IMR-90 (cell line): ENCODE measurements around the gene PLEKHF1. TPM values are rescaled to one million over a fixed set of nuclear protein-coding genes. Genes with fewer than 3 reads are reported as not detected.
A peak's percentile ranks its signal among the peaks of the same experiment; 100 is the strongest.

Experiments used
- ATAC-seq: fragments of 200-7000 bp; cut with Tn5 transposase; 2 replicates; pipeline ENCODE4 v1.9.1; 2020; ENCODE audit warnings: low read depth, mild to moderate bottlenecking, moderate library complexity
- BruUV-seq: library from RNA; stranded (reverse); fragments of 400-500 nt; replicated peaks from 2 replicates; lab custom pipeline; 2021; lab: Mats Ljungman, UMichigan
- CTCF ChIA-PET: fragments of 300-600 bp; formaldehyde crosslinking; extraction: SDS; loops from one replicate; lab custom pipeline; 2021; ENCODE audit warnings: antibody characterized with exemption; lab: Yijun Ruan, JAX
- POLR2A ChIA-PET: fragments of 300-600 bp; sonication (Branson Sonifier 250); formaldehyde crosslinking; loops from one replicate; lab custom pipeline; 2022; ENCODE audit warnings: antibody characterized with exemption; ENCODE audit not compliant: unreplicated experiment; lab: Charles Lee
- DNase-seq: peaks from one replicate; pipeline ENCODE4 v3.0.0; 2013
- H2AFZ ChIP-seq: replicated peaks from 2 replicates; pipeline ENCODE3; 2013; ENCODE audit warnings: low read length, mild to moderate bottlenecking; ENCODE audit not compliant: poor library complexity
- H2AK5ac ChIP-seq: 2 replicates; pipeline ENCODE4 v1.6.1; 2013; ENCODE audit warnings: low read depth, low read length, inconsistent platforms
- H2AK9ac ChIP-seq: replicated peaks from 2 replicates; pipeline ENCODE3; 2013; ENCODE audit warnings: mild to moderate bottlenecking, low read depth, low read length, moderate library complexity; ENCODE audit not compliant: poor library complexity
- H2BK120ac ChIP-seq: 2 replicates; pipeline ENCODE4 v1.6.1; 2013; ENCODE audit warnings: low read depth, low read length, inconsistent platforms
- H2BK15ac ChIP-seq: 3 replicates; pipeline ENCODE4 v1.6.1; 2013; ENCODE audit warnings: low read depth, low read length, inconsistent platforms
- H2BK20ac ChIP-seq: 2 replicates; pipeline ENCODE4 v1.6.1; 2013; ENCODE audit warnings: low read depth, mild to moderate bottlenecking, inconsistent platforms, low read length, moderate library complexity
- H2BK5ac ChIP-seq: 2 replicates; pipeline ENCODE4 v1.6.1; 2013; ENCODE audit warnings: mild to moderate bottlenecking, low read depth, low read length, inconsistent platforms; ENCODE audit not compliant: poor library complexity, severe bottlenecking
- H3K14ac ChIP-seq: replicated peaks from 2 replicates; pipeline ENCODE4 v1.6.1; 2013; ENCODE audit warnings: low read depth, low read length, inconsistent platforms
- H3K18ac ChIP-seq: 2 replicates; pipeline ENCODE4 v1.6.1; 2013; ENCODE audit warnings: low read depth, low read length, control low read depth
- H3K23ac ChIP-seq: 2 replicates; pipeline ENCODE4 v1.6.1; 2013; ENCODE audit warnings: low read depth, low read length, inconsistent platforms
- H3K27ac ChIP-seq: 2 replicates; pipeline ENCODE4 v1.5.1; 2013; ENCODE audit warnings: mild to moderate bottlenecking, control low read depth, low read length; ENCODE audit not compliant: insufficient read depth
- H3K27me3 ChIP-seq: 2 replicates; pipeline ENCODE4 v1.6.1; 2013; ENCODE audit warnings: low read length; ENCODE audit not compliant: control insufficient read depth, insufficient read depth
- H3K36me3 ChIP-seq: 2 replicates; pipeline ENCODE4 v1.6.1; 2013; ENCODE audit warnings: low read length, mixed read lengths; ENCODE audit not compliant: control insufficient read depth, insufficient read depth
- H3K4ac ChIP-seq: 2 replicates; pipeline ENCODE4 v1.6.1; 2013; ENCODE audit warnings: low read depth, low read length, inconsistent platforms
- H3K4me1 ChIP-seq: 2 replicates; pipeline ENCODE4 v1.6.1; 2013; ENCODE audit warnings: low read length, mixed read lengths; ENCODE audit not compliant: control insufficient read depth, insufficient read depth
- H3K4me2 ChIP-seq: 2 replicates; pipeline ENCODE4 v1.6.1; 2013; ENCODE audit warnings: low read depth, mild to moderate bottlenecking, control low read depth, low read length, moderate library complexity
- H3K4me3 ChIP-seq: 2 replicates; pipeline ENCODE4 v1.5.1; 2013; ENCODE audit warnings: low read depth, mild to moderate bottlenecking, control low read depth, low read length, moderate library complexity; ENCODE audit not compliant: insufficient read depth
- H3K56ac ChIP-seq: 2 replicates; pipeline ENCODE4 v1.6.1; 2013; ENCODE audit warnings: low read length, inconsistent platforms; ENCODE audit not compliant: insufficient read depth; ENCODE audit errors: extremely low read depth
- H3K79me1 ChIP-seq, 2 experiments: 2 replicates each; pipeline ENCODE4 v1.6.1; 2013; ENCODE audit warnings: low read length in 2 of 2, inconsistent platforms in 1 of 2, low read depth in 1 of 2
- H3K9ac ChIP-seq: 2 replicates; pipeline ENCODE4 v1.6.1; 2013; ENCODE audit warnings: low read depth, low read length, control low read depth
- H3K9me1 ChIP-seq: 2 replicates; pipeline ENCODE4 v1.6.1; 2013; ENCODE audit warnings: low read length, inconsistent platforms; ENCODE audit not compliant: insufficient read depth
- H3K9me3 ChIP-seq: 2 replicates; pipeline ENCODE4 v1.6.1; 2013; ENCODE audit warnings: low read length; ENCODE audit not compliant: control insufficient read depth, insufficient read depth
- H4K20me1 ChIP-seq: 2 replicates; pipeline ENCODE4 v1.6.1; 2013; ENCODE audit warnings: low read length, inconsistent platforms; ENCODE audit not compliant: insufficient read depth
- H4K5ac ChIP-seq: 2 replicates; pipeline ENCODE4 v1.6.1; 2013; ENCODE audit warnings: mild to moderate bottlenecking, low read depth, low read length, control low read depth
- H4K8ac ChIP-seq, 2 experiments: 2 replicates each; pipeline ENCODE4 v1.6.1; 2013; ENCODE audit warnings: low read depth in 2 of 2, low read length in 2 of 2, control low read depth in 1 of 2, inconsistent platforms in 1 of 2
- H4K91ac ChIP-seq: 2 replicates; pipeline ENCODE4 v1.6.1; 2013; ENCODE audit warnings: low read depth, low read length, inconsistent platforms; ENCODE audit not compliant: insufficient read depth
- BHLHE40 ChIP-seq: fragments of 150-350 bp; IDR thresholded peaks from 2 replicates; pipeline ENCODE4 v1.6.1; 2016; ENCODE audit warnings: mild to moderate bottlenecking, low read depth, low read length
- CEBPB ChIP-seq: IDR thresholded peaks from 2 replicates; pipeline ENCODE4 v1.6.1; 2012; ENCODE audit warnings: low read depth, low read length, improper control_type of control experiment
- CHD1 ChIP-seq: IDR thresholded peaks from 2 replicates; pipeline ENCODE4 v1.6.1; 2012; ENCODE audit warnings: low read depth, low read length, improper control_type of control experiment
- FOS ChIP-seq: fragments of 150-350 bp; IDR thresholded peaks from 2 replicates; pipeline ENCODE4 v1.6.1; 2016; ENCODE audit warnings: low read depth, low read length
- MAFK ChIP-seq: IDR thresholded peaks from 2 replicates; pipeline ENCODE4 v1.6.1; 2012; ENCODE audit warnings: low read depth, low read length, improper control_type of control experiment
- MAZ ChIP-seq: IDR thresholded peaks from 2 replicates; pipeline ENCODE4 v1.6.1; 2012; ENCODE audit warnings: low read depth, mild to moderate bottlenecking, low read length, improper control_type of control experiment, moderate library complexity, borderline replicate concordance
- MXI1 ChIP-seq: IDR thresholded peaks from 2 replicates; pipeline ENCODE4 v1.6.1; 2012; ENCODE audit warnings: low read depth, mild to moderate bottlenecking, low read length, moderate library complexity, borderline replicate concordance
- NFE2L2 ChIP-seq: fragments of 150-350 bp; IDR thresholded peaks from 2 replicates; pipeline ENCODE4 v1.6.1; 2016; ENCODE audit warnings: low read depth, mild to moderate bottlenecking, low read length
- RAD21 ChIP-seq: IDR thresholded peaks from 2 replicates; pipeline ENCODE4 v1.6.1; 2012; ENCODE audit warnings: low read length, improper control_type of control experiment
- RCOR1 ChIP-seq: IDR thresholded peaks from 2 replicates; pipeline ENCODE4 v1.6.1; 2012; ENCODE audit warnings: mild to moderate bottlenecking, low read length, improper control_type of control experiment; ENCODE audit not compliant: insufficient replicate concordance
- SMC3 ChIP-seq: fragments of 150-350 bp; IDR thresholded peaks from 2 replicates; pipeline ENCODE4 v1.6.1; 2016; ENCODE audit warnings: low read depth, mild to moderate bottlenecking, antibody characterized with exemption, low read length, moderate library complexity
- WGBS, 2 experiments: methylation state at CpG; one replicate each; pipeline versions ENCODE4 v1.1.5 to v1.1.7; 2013; ENCODE audit warnings: missing lambda C conversion rate in 2 of 2; ENCODE audit not compliant: insufficient read length in 1 of 2; ENCODE audit errors: extremely low coverage in 2 of 2; 5-methylcytosine and 5-hydroxymethylcytosine counted together
- dilution Hi-C: fragments of 300-500 bp; cut with HindIII; formaldehyde crosslinking; loops from one replicate; pipeline ENCODE4 v1.14.3; 2018; ENCODE audit warnings: low sequenced_read_pairs; ENCODE audit not compliant: unreplicated experiment
- in situ Hi-C: fragments of 300-500 bp; cut with MboI; formaldehyde crosslinking; loops from 3 replicates; pipeline ENCODE4 v1.14.3; 2019; ENCODE audit warnings: low sequenced_read_pairs, inconsistent platforms, mixed read lengths
- intact Hi-C: fragments of 100-400 bp; cut with micrococcal nuclease; formaldehyde crosslinking; loops from 2 replicates; pipeline ENCODE4 v1.10.0; 2022
- polyA plus RNA-seq, 3 experiments: library from polyadenylated mRNA; depleted of rRNA; stranded (reverse); fragments of >200 nt; gene quantifications; 2 replicates each; pipeline ENCODE4 v1.2.3, GENCODE V29; 2012; ENCODE audit warnings: low replicate concordance in 1 of 3
- total RNA-seq: library from RNA; depleted of rRNA; stranded (reverse); fragments of >200 nt; gene quantifications from 2 replicates; pipeline ENCODE4 v1.2.3, GENCODE V29; 2012
- TF ChIP-seq, protein P1 (sequence below): fragments of 150-350 bp; IDR thresholded peaks from 2 replicates; pipeline ENCODE4 v1.6.1; 2017; ENCODE audit warnings: mild to moderate bottlenecking, antibody characterized with exemption, low read length, low read depth
- TF ChIP-seq, protein P2 (sequence below): fragments of 150-350 bp; IDR thresholded peaks from 2 replicates; pipeline ENCODE4 v1.6.1; 2016; ENCODE audit warnings: low read depth, mild to moderate bottlenecking, low read length, moderate library complexity, borderline replicate concordance

Gene PLEKHF1
- total and polyA plus RNA-seq, 2 of the 4 experiments (the other 2 are of a cell fraction), result 5.0 to 6.6 TPM

DNA sequence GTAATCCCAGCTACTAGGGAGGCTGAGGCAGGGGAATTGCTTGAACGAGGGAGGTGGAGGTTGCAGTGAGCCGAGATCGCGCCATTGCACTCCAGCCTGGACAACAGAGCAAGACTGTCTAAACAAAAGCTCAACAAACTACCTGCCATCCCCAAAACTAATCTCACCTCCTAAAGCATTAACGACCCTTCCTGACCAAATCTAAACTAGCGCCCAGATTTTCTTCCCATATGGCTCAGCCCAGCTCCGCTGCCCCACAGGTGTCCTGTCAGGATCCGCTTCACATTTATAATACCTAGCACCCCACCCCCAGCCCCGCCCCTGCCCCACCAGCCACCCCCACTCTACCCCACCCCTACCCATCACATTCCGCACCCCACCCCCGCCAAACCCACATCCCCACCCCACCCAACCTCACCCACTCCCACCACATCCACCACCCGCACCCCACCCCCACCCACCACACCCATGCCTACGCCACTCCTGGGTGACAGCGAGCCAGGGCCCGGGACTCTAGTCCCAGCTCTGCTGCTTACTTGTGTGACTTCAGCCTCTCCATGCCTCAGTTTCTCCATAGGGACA lies 49.2 kb downstream of the PLEKHF1 start:
- intact Hi-C loops, result no loop called here
- Histone ChIP-seq H4K5ac (peak overlapping the region; percentile 90), H4K8ac (peak overlapping the region; percentile 88 to 96; a peak in 3 of 4 replicates), H3K4me1 (peaks cover 6% of the 10 kb centered on the region), H3K14ac (peak overlapping the region; percentile 98), H2BK20ac (no peak overlapping the region), H3K4me3 (peak overlapping the region; percentile 91), H2AK5ac (peak overlapping the region; percentile 82; the same call in 1 of the 2 replicates), H2AFZ (peak overlapping the region; percentile 98), H3K4me2 (peak overlapping the region; percentile 92), H3K27ac (peak overlapping the region; percentile 84), H3K18ac (peak overlapping the region; percentile 75; the same call in 1 of the 2 replicates), H3K9me1 (no peaks in the 10 kb centered on the region; the same call in 1 of the 2 replicates), H4K20me1 (no peaks in the 10 kb centered on the region; the same call in 1 of the 2 replicates), H3K9ac (peak overlapping the region; percentile 96), H2BK15ac (no peak overlapping the region; the same call in 2 of the 3 replicates), H2BK120ac (no peak overlapping the region), H3K23ac (peak overlapping the region; percentile 51; the same call in 1 of the 2 replicates), H3K56ac (peak overlapping the region; percentile 79), H3K27me3 (no peaks in the 10 kb centered on the region), H2AK9ac (peak overlapping the region; percentile 98), H3K79me1 (peaks cover 18 to 52% of the 10 kb centered on the region in 2 experiments), H2BK5ac (peak overlapping the region; percentile 65), H3K36me3 (peaks cover 2% of the 10 kb centered on the region), H4K91ac (peak overlapping the region; percentile 82), H3K9me3 (no peaks in the 10 kb centered on the region), H3K4ac (peak overlapping the region; percentile 89)
- no TSS peak for BruUV-seq
- in situ Hi-C loops, result no loop called here
- ChIA-PET CTCF (interaction anchor here (1.5 kb wide), 1 partner anchor 21 kb away, joined by 5 read pairs; no protein-coding TSS in a partner anchor), POLR2A (interaction anchor here (0.6 to 0.7 kb wide), 2 partner anchors 49 to 79 kb away, joined by 3 read pairs; no protein-coding TSS in a partner anchor)
- ATAC-seq, result peak; percentile 16
- 40% methylated on average over 1 of the region's 15 CpGs; no CpG with 5 or more reads in 1 of the 2 experiments for WGBS, 2 experiments
- DNase-seq, result no peak
- no peak for TF ChIP-seq BHLHE40
- TF ChIP-seq RCOR1, result no peak
- no peak for TF ChIP-seq CEBPB
- TF ChIP-seq NFE2L2, result no peak
- TF ChIP-seq, protein P1, sequence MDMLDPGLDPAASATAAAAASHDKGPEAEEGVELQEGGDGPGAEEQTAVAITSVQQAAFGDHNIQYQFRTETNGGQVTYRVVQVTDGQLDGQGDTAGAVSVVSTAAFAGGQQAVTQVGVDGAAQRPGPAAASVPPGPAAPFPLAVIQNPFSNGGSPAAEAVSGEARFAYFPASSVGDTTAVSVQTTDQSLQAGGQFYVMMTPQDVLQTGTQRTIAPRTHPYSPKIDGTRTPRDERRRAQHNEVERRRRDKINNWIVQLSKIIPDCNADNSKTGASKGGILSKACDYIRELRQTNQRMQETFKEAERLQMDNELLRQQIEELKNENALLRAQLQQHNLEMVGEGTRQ, result no peak
- no peak for TF ChIP-seq SMC3
- TF ChIP-seq MXI1, result no peak
- no peak for TF ChIP-seq CHD1
- TF ChIP-seq MAZ, result no peak
- TF ChIP-seq MAFK, result no peak
- TF ChIP-seq, protein P2, sequence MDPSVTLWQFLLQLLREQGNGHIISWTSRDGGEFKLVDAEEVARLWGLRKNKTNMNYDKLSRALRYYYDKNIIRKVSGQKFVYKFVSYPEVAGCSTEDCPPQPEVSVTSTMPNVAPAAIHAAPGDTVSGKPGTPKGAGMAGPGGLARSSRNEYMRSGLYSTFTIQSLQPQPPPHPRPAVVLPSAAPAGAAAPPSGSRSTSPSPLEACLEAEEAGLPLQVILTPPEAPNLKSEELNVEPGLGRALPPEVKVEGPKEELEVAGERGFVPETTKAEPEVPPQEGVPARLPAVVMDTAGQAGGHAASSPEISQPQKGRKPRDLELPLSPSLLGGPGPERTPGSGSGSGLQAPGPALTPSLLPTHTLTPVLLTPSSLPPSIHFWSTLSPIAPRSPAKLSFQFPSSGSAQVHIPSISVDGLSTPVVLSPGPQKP, result no peak
- TF ChIP-seq RAD21, result no peak
- TF ChIP-seq FOS, result no peak
- dilution Hi-C loops, result no loop called here
